Measurements from ENCODE around the gene SUCLG2.

DNA sequence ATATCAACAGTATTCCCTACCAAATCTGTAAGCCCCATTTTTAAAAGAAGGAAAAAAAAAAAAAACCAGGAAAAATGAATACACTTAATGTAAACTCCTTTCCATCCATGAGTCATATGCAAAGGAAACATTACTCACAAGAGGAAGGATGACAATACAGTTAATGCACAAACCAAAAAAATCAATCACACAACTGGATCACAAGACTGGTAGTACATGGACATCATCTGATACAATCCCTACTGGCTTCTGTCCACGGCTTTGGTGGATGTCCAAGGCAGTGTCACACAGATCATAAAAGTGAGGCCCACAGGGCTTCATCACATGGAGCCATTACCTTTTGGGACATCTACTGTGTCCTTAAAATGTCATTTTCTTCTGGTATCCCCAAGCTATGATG, 44.0 kb downstream of the SUCLG2 start:
- TF ChIP-seq, protein P1, sequence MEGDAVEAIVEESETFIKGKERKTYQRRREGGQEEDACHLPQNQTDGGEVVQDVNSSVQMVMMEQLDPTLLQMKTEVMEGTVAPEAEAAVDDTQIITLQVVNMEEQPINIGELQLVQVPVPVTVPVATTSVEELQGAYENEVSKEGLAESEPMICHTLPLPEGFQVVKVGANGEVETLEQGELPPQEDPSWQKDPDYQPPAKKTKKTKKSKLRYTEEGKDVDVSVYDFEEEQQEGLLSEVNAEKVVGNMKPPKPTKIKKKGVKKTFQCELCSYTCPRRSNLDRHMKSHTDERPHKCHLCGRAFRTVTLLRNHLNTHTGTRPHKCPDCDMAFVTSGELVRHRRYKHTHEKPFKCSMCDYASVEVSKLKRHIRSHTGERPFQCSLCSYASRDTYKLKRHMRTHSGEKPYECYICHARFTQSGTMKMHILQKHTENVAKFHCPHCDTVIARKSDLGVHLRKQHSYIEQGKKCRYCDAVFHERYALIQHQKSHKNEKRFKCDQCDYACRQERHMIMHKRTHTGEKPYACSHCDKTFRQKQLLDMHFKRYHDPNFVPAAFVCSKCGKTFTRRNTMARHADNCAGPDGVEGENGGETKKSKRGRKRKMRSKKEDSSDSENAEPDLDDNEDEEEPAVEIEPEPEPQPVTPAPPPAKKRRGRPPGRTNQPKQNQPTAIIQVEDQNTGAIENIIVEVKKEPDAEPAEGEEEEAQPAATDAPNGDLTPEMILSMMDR (conservative IDR thresholded peaks at IDR 0.05), result no peak
- no peak for TF ChIP-seq EZH2 (IDR thresholded peaks at IDR 0.05; ENCODE audit: low read depth)
